HEK293 (cell line): Measurements from ENCODE around the gene FRMD4A.

Experiments
- ZNF266 ChIP-seq: fragments of 450-650 bp; formaldehyde crosslinking; IDR thresholded peaks from 2 replicates; pipeline ENCODE4 v1.5.1; 2016; ENCODE audit warnings: missing biosample characterization, missing genetic modification characterization, low read depth
- ZNF561 ChIP-seq: fragments of 450-650 bp; IDR thresholded peaks from 2 replicates; pipeline ENCODE4 v1.5.1; 2018; ENCODE audit warnings: missing biosample characterization, missing genetic modification characterization, borderline replicate concordance
- TF ChIP-seq, protein P1 (sequence below): fragments of 450-650 bp; formaldehyde crosslinking; IDR thresholded peaks from 2 replicates; pipeline ENCODE4 v1.5.1; 2016; ENCODE audit warnings: missing biosample characterization, missing genetic modification characterization
- TF ChIP-seq, protein P2 (sequence below): fragments of 450-650 bp; formaldehyde crosslinking; IDR thresholded peaks from 2 replicates; pipeline ENCODE4 v1.5.1; 2016; ENCODE audit warnings: missing biosample characterization, missing genetic modification characterization

DNA sequence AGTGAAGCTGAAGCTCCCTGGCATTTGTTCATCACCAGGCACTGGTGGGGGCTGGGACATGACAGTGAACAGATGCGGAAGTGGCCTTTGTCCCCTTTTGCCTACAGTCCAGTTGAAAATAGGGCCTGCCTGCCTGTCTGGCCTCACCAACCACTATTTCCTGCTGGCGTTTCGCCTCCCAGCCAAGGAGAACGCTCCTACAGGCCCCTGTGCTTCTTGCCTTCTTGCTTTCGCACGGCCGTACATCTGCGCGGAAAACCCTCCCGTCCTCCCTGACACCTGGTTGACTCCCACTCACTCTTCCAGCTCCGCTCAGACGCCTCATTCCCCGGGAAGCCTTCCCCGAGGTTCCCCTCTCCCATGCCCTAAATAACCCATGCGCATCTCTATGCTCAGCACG is 426.7 kb downstream of the FRMD4A start:
- TF ChIP-seq ZNF561 (tag by site-specific recombination) (no peak), ZNF266 (no peak)
- TF ChIP-seq, protein P1, sequence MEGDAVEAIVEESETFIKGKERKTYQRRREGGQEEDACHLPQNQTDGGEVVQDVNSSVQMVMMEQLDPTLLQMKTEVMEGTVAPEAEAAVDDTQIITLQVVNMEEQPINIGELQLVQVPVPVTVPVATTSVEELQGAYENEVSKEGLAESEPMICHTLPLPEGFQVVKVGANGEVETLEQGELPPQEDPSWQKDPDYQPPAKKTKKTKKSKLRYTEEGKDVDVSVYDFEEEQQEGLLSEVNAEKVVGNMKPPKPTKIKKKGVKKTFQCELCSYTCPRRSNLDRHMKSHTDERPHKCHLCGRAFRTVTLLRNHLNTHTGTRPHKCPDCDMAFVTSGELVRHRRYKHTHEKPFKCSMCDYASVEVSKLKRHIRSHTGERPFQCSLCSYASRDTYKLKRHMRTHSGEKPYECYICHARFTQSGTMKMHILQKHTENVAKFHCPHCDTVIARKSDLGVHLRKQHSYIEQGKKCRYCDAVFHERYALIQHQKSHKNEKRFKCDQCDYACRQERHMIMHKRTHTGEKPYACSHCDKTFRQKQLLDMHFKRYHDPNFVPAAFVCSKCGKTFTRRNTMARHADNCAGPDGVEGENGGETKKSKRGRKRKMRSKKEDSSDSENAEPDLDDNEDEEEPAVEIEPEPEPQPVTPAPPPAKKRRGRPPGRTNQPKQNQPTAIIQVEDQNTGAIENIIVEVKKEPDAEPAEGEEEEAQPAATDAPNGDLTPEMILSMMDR (tag by site-specific recombination), result no peak
- TF ChIP-seq, protein P2, sequence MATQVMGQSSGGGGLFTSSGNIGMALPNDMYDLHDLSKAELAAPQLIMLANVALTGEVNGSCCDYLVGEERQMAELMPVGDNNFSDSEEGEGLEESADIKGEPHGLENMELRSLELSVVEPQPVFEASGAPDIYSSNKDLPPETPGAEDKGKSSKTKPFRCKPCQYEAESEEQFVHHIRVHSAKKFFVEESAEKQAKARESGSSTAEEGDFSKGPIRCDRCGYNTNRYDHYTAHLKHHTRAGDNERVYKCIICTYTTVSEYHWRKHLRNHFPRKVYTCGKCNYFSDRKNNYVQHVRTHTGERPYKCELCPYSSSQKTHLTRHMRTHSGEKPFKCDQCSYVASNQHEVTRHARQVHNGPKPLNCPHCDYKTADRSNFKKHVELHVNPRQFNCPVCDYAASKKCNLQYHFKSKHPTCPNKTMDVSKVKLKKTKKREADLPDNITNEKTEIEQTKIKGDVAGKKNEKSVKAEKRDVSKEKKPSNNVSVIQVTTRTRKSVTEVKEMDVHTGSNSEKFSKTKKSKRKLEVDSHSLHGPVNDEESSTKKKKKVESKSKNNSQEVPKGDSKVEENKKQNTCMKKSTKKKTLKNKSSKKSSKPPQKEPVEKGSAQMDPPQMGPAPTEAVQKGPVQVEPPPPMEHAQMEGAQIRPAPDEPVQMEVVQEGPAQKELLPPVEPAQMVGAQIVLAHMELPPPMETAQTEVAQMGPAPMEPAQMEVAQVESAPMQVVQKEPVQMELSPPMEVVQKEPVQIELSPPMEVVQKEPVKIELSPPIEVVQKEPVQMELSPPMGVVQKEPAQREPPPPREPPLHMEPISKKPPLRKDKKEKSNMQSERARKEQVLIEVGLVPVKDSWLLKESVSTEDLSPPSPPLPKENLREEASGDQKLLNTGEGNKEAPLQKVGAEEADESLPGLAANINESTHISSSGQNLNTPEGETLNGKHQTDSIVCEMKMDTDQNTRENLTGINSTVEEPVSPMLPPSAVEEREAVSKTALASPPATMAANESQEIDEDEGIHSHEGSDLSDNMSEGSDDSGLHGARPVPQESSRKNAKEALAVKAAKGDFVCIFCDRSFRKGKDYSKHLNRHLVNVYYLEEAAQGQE (tag by site-specific recombination), result no peak
